Hematopoietic multipotent progenitor cell (in vitro differentiated cells): ENCODE measurements around the gene IL17RC. TPM values are rescaled to one million over a fixed set of nuclear protein-coding genes. Genes with fewer than 3 reads are reported as not detected.
"Not testable (repeated sequence)": the region's sequence is repeated elsewhere in the genome, so short reads cannot be mapped to it uniquely, and the experiment has no call there.

Experiments
- DNase-seq, 3 donors: peaks; one replicate each; pipeline ENCODE4 v3.0.0-alpha.2; 2011 to 2015; ENCODE audit warnings: low read depth in 2 of 3, low spot score in 2 of 3
- total RNA-seq: library from RNA; depleted of rRNA; stranded (reverse); fragments of >200 nt; gene quantifications from one replicate; pipeline ENCODE4 v1.2.3, GENCODE V29; 2012

The IL17RC gene
- total RNA-seq, 1 donor: 31.2 TPM

DNA sequence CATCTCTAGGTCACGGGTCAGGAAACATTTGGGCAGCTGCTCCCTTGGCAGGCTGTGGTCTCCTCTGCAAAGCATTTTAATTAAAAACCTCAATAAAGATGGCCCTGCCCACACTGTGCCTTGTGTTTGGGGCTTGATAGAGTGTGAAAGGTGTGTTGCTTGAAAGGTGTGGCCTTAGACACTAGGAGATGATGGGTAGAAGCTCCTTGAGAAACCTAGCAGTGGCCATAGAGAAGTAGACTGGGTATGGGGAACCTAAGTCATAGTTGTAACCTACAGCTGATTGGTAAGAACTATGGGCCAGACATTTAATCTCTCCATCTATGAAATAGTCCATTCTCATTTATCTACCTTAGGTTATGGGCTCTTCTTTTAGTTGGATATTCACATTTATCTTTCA is 23.2 kb upstream of the IL17RC start:
- DNase-seq: no peak

DNA sequence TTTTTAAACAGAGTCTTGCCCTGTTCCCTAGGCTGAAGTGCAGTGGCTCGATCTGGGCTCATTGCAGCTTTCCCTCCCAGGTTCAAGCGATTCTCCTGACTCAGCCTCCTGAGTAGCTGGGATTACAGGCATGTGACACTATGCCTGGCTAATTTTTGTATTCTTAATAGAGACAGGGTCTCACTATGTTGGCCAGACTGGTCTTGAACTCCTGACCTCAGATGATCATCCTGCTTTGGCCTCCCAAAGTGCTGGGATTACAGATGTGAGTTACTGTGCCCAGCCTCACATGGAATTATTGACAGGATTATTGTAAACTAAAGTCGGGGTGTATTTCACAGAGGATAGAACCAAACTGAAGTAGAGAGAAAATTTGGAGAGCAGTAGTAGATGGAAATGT is 21.2 kb upstream of the IL17RC start:
- not testable (repeated sequence) for DNase-seq

DNA sequence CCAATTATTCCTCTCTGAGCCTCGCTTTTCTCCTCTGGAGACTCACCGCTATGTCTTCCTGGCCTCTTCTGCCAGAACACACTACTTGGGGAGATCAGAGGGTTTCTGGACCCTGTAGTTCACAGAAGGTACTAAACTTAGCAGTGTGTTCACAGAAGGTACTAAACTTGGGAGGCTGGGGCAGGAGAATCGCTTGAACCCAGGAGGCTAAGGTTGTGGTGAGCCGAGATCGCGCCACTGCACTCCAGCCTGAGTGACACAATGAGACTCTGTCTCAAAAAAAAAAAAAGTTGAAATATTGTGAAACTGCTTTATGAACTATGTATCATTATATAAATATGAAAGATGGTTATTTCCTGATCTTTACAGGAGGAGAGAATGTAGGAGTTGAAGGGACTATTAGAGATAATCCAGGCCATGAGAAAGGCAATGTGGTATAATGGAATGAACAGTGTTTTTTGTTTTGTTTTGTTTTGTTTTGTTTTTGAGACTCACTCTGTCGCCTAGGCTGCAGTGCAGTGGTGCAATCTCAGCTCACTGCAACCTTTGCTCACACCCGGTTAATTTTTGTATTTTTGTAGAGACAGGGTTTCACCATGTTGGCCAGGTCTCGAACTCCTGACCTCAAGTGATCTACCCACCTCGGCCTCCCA is 20.0 kb upstream of the IL17RC start:
- DNase-seq: not testable (repeated sequence)

DNA sequence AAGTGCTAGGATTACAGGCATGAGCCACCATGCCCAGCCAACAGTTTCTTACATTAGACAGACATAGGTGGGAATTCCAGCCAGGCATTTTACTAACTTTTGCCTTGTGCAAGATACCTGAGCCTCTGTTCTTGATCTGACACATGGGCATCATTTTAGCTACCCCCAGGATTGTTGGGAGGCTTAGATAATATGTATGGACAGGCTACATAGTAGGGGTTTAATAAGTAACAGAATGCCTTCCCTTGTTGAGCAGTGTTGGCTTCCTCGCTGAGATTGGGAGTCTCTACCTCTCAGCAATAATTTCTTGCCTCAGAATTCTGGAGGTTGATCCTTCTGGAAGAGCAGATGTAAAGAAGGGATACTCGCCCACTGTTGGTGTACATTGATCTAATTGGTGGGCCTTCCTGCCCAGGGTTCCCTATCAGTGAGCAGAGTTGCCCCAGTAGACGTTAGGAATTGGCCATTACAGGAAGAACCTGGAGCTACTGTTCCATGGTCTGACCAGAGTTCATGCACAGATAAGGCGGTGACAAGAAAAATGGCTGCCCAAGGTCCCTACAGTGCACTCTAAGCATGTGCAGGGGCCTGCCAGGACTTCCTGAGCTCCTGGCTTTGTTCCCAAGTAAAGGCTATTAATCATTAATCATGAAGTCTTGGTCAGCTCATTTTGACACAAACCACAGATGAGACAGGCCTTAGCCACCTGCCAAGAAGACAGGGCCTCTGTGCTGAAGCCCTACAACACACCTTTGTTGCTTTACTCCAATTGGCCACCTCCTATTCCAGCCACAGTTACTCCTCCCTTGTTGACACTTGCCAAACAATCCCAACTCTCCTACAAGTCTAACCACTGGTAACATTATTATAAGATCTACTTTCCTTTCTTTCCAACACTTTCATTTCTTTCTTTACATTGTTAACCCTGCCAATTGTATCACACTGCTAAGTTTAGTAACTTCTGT is 19.2 kb upstream of the IL17RC start:
- no peak for DNase-seq

DNA sequence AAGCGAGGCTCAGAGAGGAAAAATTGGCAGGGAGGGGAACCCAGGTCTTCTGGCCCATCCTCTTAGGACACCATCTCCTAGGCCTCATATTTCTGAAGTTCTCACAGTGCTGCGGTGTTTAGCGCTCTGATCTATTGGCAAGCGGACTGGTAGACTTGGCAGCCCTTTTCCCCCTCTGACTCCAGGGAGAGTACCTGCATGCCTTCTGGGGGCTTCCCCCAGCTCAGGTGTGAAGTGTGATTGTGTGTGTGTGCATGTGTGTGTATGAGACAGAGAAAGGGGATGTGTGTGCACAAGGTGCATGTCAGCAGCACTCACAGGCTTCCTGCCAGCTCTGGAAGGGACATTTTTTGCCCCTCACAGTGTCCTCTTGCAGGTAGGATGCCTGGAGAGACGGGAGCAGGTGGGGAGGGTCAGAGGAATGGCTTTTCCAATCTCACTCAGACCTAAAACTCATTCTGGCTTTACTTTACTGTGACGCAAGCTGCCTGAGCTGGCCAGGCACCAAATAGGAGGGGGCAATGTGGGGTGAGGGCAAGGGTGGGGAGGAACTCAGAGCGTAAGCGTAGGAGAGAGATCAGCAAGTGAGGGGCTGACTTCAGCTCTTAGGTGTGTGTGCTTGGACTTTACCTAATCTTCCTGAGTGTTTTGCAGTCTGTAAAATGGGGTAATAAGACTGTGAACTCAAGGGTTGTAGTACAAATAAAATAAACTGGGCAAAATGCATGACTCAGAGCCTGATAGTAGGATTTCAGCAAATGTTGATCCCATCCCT is 18.2 kb upstream of the IL17RC start:
- DNase-seq: no peak

DNA sequence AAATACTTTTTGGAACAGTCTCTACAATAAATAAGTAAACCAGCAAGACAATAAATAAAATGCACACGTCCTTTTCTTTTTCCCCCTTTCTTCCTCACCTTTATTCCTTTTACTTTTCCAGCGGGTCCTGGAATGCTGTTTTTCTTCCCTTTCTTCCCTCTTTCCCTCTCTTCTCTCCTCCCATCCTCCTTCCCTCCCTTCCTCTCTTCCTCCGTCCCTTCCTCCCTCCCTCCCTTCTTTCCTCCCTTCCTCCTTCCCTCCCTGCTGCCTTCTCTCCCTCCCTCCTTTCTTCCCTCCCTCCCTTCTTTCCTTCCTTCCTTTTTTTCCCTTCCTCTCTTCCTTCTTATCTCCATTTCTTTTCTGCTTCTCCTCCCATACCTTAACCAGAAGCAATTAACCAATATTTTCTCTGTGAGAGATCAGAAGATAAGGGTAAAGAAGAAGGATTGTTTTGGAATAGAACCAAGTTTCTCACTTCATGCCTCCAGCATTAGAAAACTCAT is 17.6 kb upstream of the IL17RC start:
- DNase-seq: no peak

DNA sequence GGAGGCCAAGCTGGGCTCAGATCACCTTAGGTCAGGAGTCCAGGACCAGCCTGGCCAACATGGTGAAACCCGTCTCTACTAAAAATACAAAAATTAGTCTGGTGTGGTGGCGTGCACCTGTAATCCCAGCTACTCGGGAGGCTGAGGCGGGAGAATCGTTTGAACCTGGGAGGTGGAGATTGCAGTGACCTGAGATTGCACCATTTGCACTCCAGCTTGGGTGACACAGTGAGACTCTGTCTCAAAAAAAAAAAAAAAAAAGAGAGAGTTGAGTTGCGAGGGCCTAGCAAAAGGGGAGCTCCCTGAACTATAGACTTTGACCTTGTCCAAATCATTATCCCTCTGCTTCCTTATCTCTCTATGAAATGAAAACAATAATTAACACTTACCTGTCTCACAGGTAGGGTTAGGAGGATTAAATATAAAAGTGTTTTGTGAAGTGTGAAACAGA is 15.9 kb upstream of the IL17RC start:
- not testable (repeated sequence) for DNase-seq

DNA sequence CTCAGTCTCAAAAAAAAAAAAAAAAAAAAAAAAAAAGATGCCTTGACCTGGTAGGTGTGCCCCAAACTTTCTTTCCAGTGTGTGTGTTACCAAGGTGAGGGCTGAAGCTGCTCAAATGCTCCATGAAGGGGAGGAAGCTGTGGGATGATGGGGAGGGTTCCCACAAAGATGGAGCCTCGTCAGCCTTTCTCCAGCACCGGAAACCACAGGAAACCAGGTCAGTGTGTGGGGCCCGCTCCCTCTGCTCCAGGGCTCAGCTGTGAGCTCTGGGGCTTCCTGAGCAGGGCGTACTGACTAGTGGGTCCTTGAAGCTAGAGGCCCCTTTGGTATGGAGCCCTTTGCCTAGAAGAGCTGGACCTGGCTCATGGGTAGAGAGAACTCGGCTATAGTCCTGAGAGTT is 14.9 kb upstream of the IL17RC start:
- DNase-seq: peak in 2 of 3 donors; percentile 53 to 58

DNA sequence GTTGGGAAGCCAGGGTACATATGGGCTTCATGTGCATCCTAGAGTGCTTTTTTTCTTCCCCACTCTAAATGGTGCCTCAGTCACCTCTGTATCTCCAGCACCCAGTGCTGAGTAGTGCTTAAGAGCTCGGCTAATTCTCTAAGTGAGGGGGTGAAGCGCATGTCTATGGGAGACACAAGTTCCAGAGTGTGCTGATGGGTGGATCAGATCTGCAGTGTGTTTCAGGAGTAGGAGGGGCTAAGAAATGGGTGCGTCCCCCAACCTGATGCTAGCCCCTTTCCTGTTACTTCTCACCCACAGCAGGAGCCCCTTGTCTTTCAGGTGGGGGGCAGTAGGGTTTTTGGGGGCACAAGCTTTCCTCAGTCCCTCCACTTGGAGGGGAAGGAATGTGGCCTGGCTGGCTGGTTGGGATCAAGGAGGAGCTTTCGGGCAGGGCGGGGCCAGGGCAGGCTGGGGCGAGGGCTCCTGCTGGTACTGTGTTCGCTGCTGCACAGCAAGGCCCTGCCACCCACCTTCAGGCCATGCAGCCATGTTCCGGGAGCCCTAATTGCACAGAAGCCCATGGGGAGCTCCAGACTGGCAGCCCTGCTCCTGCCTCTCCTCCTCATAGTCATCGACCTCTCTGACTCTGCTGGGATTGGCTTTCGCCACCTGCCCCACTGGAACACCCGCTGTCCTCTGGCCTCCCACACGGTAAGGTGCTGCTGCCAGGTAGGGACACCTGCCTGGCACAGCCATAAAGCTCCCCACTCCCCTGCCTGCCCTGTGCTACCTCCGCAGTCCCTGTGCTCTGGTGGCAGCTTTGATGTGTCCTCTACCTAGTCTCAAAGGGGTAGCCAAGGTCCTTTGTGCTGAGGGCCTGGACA is 14.3 kb upstream of the IL17RC start, which contains the start of gene IL17RE:
TSS of gene IL17RE (plus strand) at position 477 of the 866 bp plus-strand sequence. CDS start at position 562, 85 bp downstream.
- no peak for DNase-seq

DNA sequence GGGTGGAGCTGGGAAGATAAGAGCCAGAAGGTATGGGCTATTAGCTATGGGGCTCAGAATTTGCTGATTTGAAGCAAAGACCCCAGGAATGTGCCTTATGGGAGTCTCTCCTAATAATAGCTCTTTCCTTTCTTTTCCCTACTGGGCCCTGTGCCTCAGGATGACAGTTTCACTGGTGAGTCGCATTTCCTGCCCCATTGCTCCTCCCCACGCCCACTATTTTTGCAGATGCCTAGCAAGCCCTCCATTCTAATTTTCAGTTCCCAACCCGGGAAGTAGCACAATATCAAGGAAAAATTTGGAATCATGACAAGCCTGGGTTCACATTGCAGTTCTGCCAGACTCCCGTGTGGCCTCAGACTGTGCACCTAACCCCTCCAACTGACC is 13.7 kb upstream of the IL17RC start:
- no peak for DNase-seq

DNA sequence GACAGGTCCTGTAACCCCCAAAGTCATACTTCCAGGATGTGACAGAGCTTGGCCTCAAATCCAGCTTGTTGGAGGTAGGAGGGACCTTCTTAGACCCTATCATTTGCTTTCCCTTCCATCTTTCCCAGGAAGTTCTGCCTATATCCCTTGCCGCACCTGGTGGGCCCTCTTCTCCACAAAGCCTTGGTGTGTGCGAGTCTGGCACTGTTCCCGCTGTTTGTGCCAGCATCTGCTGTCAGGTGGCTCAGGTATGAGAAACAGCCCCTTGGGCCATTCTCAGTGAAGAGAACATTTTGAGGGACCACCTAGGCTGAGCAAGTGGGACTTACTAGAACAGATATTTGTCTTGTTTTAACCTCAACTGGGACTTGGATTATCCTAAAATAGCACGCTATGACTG is 13.0 kb upstream of the IL17RC start:
- no peak for DNase-seq

DNA sequence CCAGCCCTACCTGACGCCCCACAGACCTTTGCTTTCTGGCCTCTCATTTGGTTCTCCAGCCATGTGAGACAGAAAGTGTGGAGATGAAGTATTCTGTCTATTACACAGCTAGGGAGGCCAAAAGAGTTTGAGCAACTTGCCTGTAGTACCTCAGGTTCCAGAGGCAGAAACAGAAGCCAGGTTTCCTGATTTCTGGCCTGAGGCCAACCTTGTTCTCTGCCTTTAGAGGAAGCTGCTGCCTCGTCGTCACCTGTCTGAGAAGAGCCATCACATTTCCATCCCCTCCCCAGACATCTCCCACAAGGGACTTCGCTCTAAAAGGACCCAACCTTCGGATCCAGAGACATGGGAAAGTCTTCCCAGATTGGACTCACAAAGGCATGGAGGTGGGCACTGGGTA is 10.4 kb upstream of the IL17RC start:
- DNase-seq: no peak

DNA sequence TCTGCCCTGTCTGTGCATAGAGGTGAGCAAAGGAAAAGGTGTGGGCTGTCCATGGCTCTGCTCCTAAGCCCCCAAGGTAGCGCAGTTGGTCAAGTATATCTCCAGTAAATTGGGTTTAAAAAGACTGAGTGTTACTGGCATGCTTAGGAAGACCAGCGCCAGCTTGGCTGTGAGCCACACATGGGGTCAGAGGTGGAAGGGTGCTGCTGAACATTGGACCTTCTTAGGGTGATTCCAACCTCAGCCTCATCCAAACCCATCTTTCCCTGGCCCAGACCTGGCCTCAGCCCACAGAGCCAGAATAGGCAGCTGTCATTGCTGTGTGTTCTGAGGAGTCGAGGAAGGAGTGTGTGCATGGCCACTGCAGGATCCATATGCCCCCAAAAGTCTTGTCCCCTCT is 8.6 kb upstream of the IL17RC start:
- no peak for DNase-seq

DNA sequence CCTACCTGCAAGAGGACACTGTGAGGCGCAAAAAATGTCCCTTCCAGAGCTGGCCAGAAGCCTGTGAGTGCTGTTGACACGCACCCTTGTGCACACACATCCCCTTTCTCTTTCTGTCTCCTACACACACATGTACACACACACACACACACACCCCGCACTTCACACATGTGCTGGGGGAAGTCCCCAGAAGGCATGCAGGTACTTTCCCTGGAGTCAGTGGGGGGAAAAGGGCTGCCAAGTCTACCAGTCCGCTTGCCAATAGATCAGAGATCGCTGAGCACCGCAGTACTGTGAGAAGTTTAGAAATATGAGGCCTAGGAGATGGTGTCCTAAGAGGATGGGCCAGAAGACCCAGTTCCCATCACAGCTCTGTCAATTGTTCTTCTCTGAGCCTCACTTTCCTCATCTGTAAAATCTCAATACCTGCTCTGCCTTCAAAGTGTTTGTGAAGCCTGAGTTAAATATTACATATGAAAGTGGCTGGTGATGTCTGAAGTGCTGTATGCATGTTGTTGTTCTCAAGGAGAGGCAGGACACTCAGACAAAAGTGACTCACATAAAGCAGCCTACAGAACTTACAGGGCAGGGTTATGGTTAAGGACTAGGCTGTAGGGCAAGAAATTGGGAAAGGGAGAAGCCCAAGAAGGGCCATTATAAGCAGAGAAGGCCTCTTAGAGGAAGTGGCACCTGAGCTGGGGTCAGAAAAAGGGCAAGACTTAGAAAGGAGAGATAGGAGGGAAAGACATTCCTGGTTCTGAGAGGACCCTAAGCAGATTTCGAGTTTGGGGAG is 7.5 kb upstream of the IL17RC start:
- no peak for DNase-seq

DNA sequence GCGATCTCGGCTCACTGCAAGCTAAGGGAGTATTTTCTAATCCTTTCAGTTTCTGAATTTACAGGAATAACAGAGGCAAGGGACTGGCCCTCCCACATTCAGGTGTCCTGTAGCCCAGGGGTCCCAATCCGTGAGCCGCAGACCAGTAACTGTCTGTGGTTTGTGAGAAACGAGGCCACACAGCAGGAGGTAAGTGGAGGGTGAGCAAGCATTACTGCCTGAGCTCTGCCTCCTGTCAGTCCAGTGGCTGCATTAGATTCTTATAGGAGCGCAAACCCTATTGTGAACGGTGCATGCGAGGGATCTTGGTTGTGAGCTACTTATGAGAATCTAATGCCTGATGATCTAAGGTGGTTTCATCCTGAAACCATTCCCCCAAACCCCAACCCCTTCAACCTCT is 5.0 kb upstream of the IL17RC start:
- no peak for DNase-seq

DNA sequence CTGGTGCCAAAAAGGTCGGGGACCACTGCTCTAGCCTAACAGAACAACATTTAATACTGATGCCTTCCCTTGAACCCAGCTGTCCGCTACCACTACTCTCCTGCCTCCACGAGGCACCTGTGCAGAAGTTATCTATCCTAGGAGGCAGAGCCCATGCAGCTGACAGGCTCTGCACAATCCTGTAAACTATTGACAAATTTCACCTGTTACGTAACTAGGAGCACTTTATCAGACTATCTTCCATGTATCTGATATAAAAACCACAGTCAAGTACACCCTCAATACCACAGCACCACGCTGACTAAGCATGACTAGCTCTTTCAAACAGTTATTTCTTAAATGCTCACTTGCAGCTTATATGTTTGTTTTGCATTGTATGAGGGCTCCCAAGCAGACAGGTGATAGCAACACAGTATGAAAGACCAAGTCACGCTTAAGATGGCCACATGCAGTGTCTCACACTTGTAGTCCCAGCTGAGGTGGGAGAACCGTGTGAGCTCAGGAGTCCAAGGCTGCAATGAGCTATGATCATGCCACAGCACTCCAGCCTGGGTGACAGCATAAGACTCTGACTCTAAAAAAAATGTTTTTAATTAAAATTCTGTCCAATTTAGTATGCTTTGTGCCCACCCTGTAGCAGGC is 4.5 kb upstream of the IL17RC start:
- DNase-seq: peak in 2 of 3 donors; percentile 71 to 81

DNA sequence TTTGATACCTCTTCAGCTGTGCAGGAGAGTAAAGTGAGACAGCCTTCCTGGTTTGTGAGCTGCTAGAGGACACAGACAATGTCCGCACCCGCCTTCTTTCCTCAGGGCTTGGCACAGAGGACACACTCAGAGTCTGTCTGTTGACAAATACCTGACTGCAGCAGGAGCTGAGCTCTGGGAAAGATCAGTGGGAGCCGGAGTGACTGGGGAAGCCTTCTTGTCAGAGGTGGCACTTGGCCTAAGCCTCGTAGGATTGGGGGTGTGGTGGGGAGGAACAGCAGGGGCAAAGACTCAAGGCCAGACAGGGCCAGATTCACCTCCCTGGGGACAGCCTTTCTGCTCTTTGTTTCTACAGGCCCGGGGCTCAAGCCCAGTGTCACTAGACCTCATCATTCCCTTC is 3.3 kb upstream of the IL17RC start:
- no peak for DNase-seq

DNA sequence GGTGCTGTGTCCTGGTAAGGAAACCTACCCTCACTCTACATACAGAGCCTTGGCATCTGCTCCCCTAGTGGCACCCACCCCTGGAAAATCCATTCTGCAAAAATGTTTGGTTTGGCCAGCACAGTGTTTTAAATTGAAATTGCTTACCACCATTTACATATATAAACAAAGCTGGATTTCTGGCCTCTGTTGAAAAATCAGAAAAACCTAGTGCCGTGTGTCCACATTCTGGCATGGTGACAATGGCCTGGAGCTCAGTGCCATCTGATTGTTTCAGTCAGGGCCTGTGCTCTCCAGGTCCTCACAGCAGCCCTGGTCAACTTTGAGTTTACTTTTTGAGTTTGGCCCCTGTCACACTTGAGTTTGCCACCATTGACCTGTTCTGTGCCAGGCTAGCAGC is 2.9 kb upstream of the IL17RC start:
- DNase-seq: no peak
